Glutamatergic neuron (in vitro differentiated cells): Measurements from ENCODE around the gene EPM2A. TPM values are rescaled to one million over a fixed set of nuclear protein-coding genes. Genes with fewer than 3 reads are reported as not detected.

Experiments
- DNase-seq: peaks from one replicate; pipeline ENCODE4 v3.0.0; 2022
- H3K27ac Mint-ChIP-seq: one replicate; pipeline ENCODE4 v1.8.0; 2020; ENCODE audit warnings: mild to moderate bottlenecking, mixed read lengths, inconsistent platforms; ENCODE audit not compliant: unreplicated experiment
- H3K27me3 Mint-ChIP-seq: one replicate; pipeline ENCODE4 v1.8.0; 2020; ENCODE audit warnings: mild to moderate bottlenecking, moderate library complexity, mixed read lengths, inconsistent platforms; ENCODE audit not compliant: unreplicated experiment
- H3K36me3 Mint-ChIP-seq: one replicate; pipeline ENCODE4 v1.8.0; 2020; ENCODE audit warnings: mild to moderate bottlenecking, mixed read lengths, inconsistent platforms; ENCODE audit not compliant: unreplicated experiment
- H3K4me1 Mint-ChIP-seq: one replicate; pipeline ENCODE4 v1.8.0; 2020; ENCODE audit warnings: mild to moderate bottlenecking, low read depth, mixed read lengths, inconsistent platforms; ENCODE audit not compliant: unreplicated experiment
- H3K4me3 Mint-ChIP-seq: one replicate; pipeline ENCODE4 v1.8.0; 2020; ENCODE audit warnings: mild to moderate bottlenecking, mixed read lengths, inconsistent platforms; ENCODE audit not compliant: unreplicated experiment
- H3K9me3 Mint-ChIP-seq: one replicate; pipeline ENCODE4 v1.8.0; 2020; ENCODE audit warnings: mild to moderate bottlenecking, moderate library complexity, mixed read lengths, inconsistent platforms; ENCODE audit not compliant: unreplicated experiment
- CTCF ChIP-seq: fragments of 200-600 bp; sonication (generic); IDR thresholded peaks from one replicate; pipeline ENCODE4 v1.5.0; 2021; ENCODE audit not compliant: partially characterized antibody, unreplicated experiment
- total RNA-seq: library from RNA; stranded (reverse); fragmentation: NEBNext Ultra II Directional; extraction: Animal tissue kit (Norgen Biotek cat#: 25700); gene quantifications from one replicate; pipeline ENCODE4 v1.2.1, GENCODE V29; 2021; ENCODE audit not compliant: unreplicated experiment

The EPM2A gene
- total RNA-seq, 1 donor from 2014 or later = 15.5 TPM

- Mint-ChIP-seq H3K27me3 (peaks cover 10% of the 10 kb centered on the region), H3K27ac (no peak overlapping the region), H3K36me3 (peaks cover 18% of the 10 kb centered on the region), H3K4me3 (no peak overlapping the region), H3K9me3 (peaks cover 14% of the 10 kb centered on the region), H3K4me1 (peaks cover 8% of the 10 kb centered on the region)
- no peak for DNase-seq
- TF ChIP-seq CTCF = no peak
Measured at GRCh38 chr6:145731447-145731846, 3.9 kb downstream of the EPM2A start.

GRCh38 chr6:145729887-145730286 is 5.4 kb downstream of the EPM2A start:
- no peak overlapping the region for H3K4me3 Mint-ChIP-seq
- peaks cover 6% of the 10 kb centered on the region for H3K27me3 Mint-ChIP-seq

GRCh38 chr6:145728444-145729385 is 6.6 kb downstream of the EPM2A start:
- peaks cover 2% of the 10 kb centered on the region for H3K27me3 Mint-ChIP-seq
- no peak for DNase-seq
- H3K27ac Mint-ChIP-seq = no peak overlapping the region
- peaks cover 8% of the 10 kb centered on the region for H3K9me3 Mint-ChIP-seq
- no peak for TF ChIP-seq CTCF
- H3K36me3 Mint-ChIP-seq = peaks cover 18% of the 10 kb centered on the region
- H3K4me1 Mint-ChIP-seq = peaks cover 8% of the 10 kb centered on the region
- H3K4me3 Mint-ChIP-seq = no peak overlapping the region

More at GRCh38 chr6:145729887-145730286, 5.4 kb downstream of the EPM2A start:
- H3K4me1 Mint-ChIP-seq = peaks cover 8% of the 10 kb centered on the region
- no peak overlapping the region for H3K27ac Mint-ChIP-seq
- H3K36me3 Mint-ChIP-seq = peaks cover 18% of the 10 kb centered on the region
- no peak for DNase-seq
- TF ChIP-seq CTCF = no peak
- peaks cover 8% of the 10 kb centered on the region for H3K9me3 Mint-ChIP-seq

- DNase-seq = no peak
- peaks cover 2% of the 10 kb centered on the region for H3K27me3 Mint-ChIP-seq
- peaks cover 8% of the 10 kb centered on the region for H3K9me3 Mint-ChIP-seq
- no peak overlapping the region for H3K27ac Mint-ChIP-seq
- no peak overlapping the region for H3K4me3 Mint-ChIP-seq
- TF ChIP-seq CTCF = no peak
- H3K36me3 Mint-ChIP-seq = peaks cover 18% of the 10 kb centered on the region
- H3K4me1 Mint-ChIP-seq = peaks cover 7% of the 10 kb centered on the region
Measured at GRCh38 chr6:145727817-145728388, 7.4 kb downstream of the EPM2A start.

GRCh38 chr6:145725570-145725969 is 9.8 kb downstream of the EPM2A start:
- no peak overlapping the region for H3K4me3 Mint-ChIP-seq
- TF ChIP-seq CTCF = no peak
- no peak for DNase-seq
- no peak overlapping the region for H3K27ac Mint-ChIP-seq
- peaks cover 4% of the 10 kb centered on the region for H3K9me3 Mint-ChIP-seq
- no peaks in the 10 kb centered on the region for H3K4me1 Mint-ChIP-seq
- no peaks in the 10 kb centered on the region for H3K27me3 Mint-ChIP-seq
- peaks cover 23% of the 10 kb centered on the region for H3K36me3 Mint-ChIP-seq
